Nephron (organoid): ENCODE results near the gene PLA2G5.

Experiments used
- H3K27ac Mint-ChIP-seq, 3 experiments: 2 replicates each; pipeline ENCODE4 v1.8.0; 2020; ENCODE audit warnings: mixed read lengths in 3 of 3, mild to moderate bottlenecking in 2 of 3, moderate library complexity in 1 of 3
- H3K27me3 Mint-ChIP-seq: 2 replicates; pipeline ENCODE4 v1.8.0; 2021; ENCODE audit warnings: low read depth, mild to moderate bottlenecking, moderate library complexity, mixed read lengths
- H3K36me3 Mint-ChIP-seq: 2 replicates; pipeline ENCODE4 v1.8.0; 2020; ENCODE audit warnings: low read depth, mixed read lengths
- H3K4me1 Mint-ChIP-seq: 2 replicates; pipeline ENCODE4 v1.8.0; 2020; ENCODE audit warnings: mixed read lengths
- H3K4me3 Mint-ChIP-seq, 3 experiments: 2 replicates each; pipeline ENCODE4 v1.8.0; 2020; ENCODE audit warnings: mild to moderate bottlenecking in 3 of 3, mixed read lengths in 3 of 3, moderate library complexity in 2 of 3
- H3K9me3 Mint-ChIP-seq: 2 replicates; pipeline ENCODE4 v1.8.0; 2020; ENCODE audit warnings: mixed read lengths
- TF ChIP-seq, protein P1 (sequence below), 3 experiments: fragments of 200-600 bp; sonication (generic); IDR thresholded peaks; one replicate each; pipeline ENCODE4 v1.5.0; 2021; ENCODE audit warnings: antibody characterized with exemption in 3 of 3; ENCODE audit not compliant: unreplicated experiment in 3 of 3

PLA2G5 gene

DNA sequence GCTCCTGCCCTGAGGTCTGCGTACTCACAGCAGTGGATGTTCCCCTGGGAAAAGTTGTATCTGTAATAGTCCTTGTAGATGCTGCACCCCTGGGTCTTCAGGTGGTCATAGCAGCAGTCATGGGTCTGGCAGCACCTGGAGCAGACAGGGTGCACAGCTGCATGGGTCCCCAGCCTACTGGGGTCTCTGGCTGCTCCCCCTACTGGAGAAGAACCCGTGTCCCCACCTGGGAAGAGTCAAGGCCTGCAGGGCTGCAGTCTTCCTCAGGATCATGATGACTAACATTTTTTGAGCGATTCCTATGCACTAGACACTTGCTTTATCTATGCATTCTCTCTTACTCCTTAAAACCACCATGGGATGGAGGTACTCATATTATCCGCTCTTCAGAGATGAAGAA is 45.5 kb downstream of the PLA2G5 start:
- TF ChIP-seq, protein P1, sequence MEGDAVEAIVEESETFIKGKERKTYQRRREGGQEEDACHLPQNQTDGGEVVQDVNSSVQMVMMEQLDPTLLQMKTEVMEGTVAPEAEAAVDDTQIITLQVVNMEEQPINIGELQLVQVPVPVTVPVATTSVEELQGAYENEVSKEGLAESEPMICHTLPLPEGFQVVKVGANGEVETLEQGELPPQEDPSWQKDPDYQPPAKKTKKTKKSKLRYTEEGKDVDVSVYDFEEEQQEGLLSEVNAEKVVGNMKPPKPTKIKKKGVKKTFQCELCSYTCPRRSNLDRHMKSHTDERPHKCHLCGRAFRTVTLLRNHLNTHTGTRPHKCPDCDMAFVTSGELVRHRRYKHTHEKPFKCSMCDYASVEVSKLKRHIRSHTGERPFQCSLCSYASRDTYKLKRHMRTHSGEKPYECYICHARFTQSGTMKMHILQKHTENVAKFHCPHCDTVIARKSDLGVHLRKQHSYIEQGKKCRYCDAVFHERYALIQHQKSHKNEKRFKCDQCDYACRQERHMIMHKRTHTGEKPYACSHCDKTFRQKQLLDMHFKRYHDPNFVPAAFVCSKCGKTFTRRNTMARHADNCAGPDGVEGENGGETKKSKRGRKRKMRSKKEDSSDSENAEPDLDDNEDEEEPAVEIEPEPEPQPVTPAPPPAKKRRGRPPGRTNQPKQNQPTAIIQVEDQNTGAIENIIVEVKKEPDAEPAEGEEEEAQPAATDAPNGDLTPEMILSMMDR (IDR thresholded peaks at IDR 0.05; ENCODE audit: unreplicated experiment in 3 of 3) = no peak
- no peak overlapping the region for H3K27ac Mint-ChIP-seq
- peaks cover 19% of the 10 kb centered on the region for H3K27me3 Mint-ChIP-seq
- H3K4me3 Mint-ChIP-seq = no peak overlapping the region
- H3K36me3 Mint-ChIP-seq = no peaks in the 10 kb centered on the region
- no peaks in the 10 kb centered on the region for H3K4me1 Mint-ChIP-seq
- no peaks in the 10 kb centered on the region for H3K9me3 Mint-ChIP-seq

DNA sequence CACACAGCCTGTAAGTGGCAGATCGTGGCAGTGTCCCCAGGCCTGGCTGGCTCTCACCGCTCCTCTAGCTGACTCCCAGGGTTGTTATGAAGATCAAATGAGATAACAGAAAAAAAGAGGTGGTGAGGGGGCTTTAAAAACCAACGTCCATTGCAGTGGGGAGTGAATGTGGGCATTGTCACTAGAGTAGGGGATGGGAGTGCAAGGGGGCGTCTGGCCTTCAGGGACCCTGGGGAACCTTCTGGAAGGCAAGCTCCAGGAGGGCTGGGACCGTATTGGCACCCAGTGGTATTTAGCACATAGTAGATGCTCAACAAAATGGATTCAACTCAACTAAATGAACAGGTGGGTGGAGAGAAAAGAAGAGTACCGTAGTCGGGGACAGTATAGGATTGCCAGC is 45.9 kb downstream of the PLA2G5 start:
- H3K4me1 Mint-ChIP-seq = no peaks in the 10 kb centered on the region
- TF ChIP-seq, protein P1 (IDR thresholded peaks at IDR 0.05; ENCODE audit: unreplicated experiment in 3 of 3) = no peak
- H3K36me3 Mint-ChIP-seq = no peaks in the 10 kb centered on the region
- H3K4me3 Mint-ChIP-seq = no peak overlapping the region
- H3K9me3 Mint-ChIP-seq = no peaks in the 10 kb centered on the region
- no peak overlapping the region for H3K27ac Mint-ChIP-seq
- H3K27me3 Mint-ChIP-seq = peaks cover 19% of the 10 kb centered on the region

DNA sequence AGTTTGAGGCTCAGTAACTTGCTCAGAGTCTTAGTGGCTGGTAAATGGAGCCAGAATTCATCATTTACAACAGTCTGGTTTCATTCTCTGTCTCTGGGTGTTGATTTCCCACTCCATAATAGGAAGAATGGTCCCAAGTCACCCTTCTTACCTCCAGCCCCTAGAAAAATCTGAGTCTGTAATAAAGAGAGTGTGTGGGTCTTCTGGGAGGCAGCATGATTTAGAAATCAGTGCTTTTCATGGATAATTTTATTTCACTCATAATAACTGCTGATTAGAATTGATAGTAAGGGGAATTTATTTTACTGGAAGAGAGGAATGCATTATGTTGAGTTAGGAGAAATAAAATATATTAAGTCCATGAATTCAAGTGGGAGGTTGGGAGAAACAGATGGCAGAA is 47.2 kb downstream of the PLA2G5 start:
- Mint-ChIP-seq H3K4me3 (no peak overlapping the region), H3K9me3 (no peaks in the 10 kb centered on the region), H3K27ac (no peak overlapping the region), H3K4me1 (no peaks in the 10 kb centered on the region), H3K27me3 (peaks cover 30% of the 10 kb centered on the region), H3K36me3 (no peaks in the 10 kb centered on the region)
- TF ChIP-seq, protein P1 (IDR thresholded peaks at IDR 0.05; ENCODE audit: unreplicated experiment in 3 of 3) = no peak

DNA sequence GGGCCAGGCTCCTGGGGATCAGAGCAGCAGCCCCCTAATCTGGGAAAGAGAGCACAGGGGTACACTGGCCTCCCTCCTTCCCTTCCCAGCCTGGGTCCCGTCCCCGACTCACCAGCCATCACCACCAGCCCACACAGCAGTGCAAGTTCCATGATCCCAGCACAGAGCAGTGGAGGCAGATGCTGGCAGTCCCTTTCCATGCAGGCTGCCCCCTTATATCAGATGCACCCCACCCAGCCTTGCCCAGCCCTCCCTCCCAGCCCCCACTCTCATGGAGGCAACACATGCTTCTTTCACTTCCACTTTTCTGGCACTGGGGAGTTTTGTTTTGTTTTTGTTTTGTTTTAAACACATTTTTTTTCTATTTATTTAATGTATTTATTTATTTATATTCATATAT is 49.4 kb downstream of the PLA2G5 start, which contains the start of gene PLA2G2D:
TSS of gene PLA2G2D (minus strand) at position 190 of the 400 bp plus-strand sequence. CDS start at position 152, 38 bp downstream.
- peaks cover 40% of the 10 kb centered on the region for H3K27me3 Mint-ChIP-seq
- no peaks in the 10 kb centered on the region for H3K9me3 Mint-ChIP-seq
- TF ChIP-seq, protein P1 (IDR thresholded peaks at IDR 0.05; ENCODE audit: unreplicated experiment in 3 of 3) = no peak

DNA sequence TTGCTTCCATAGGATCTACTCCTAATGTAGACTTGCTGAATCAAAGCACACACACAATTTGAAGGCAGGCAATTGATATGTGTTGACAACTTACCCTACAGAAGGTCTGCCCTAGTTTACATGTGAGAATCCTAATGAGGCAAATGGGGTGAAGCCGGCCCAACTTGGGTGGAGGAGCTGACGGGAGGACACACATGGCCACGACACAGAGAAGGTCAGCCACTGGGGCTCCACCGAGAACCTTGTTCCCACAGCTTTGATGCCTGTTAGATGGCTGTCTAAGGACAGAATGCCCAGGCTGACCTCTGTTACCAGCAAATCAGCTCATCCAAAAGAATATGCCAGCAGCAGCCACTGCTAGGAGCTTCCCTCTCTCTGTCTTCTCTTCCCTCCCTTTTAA is 50.8 kb downstream of the PLA2G5 start:
- Mint-ChIP-seq H3K27me3 (peaks cover 43% of the 10 kb centered on the region), H3K9me3 (no peaks in the 10 kb centered on the region), H3K27ac (no peak overlapping the region), H3K36me3 (no peaks in the 10 kb centered on the region), H3K4me3 (no peak overlapping the region), H3K4me1 (no peaks in the 10 kb centered on the region)
- TF ChIP-seq, protein P1 (IDR thresholded peaks at IDR 0.05; ENCODE audit: unreplicated experiment in 3 of 3) = no peak

More for the DNA sequence above, 49.4 kb downstream of the PLA2G5 start, which contains the start of gene PLA2G2D:
- no peak within 1 kb of the TSS for H3K4me3 Mint-ChIP-seq
- no peak within 1 kb of the TSS for H3K27ac Mint-ChIP-seq
- no peaks in the 10 kb centered on the region for H3K36me3 Mint-ChIP-seq
- H3K4me1 Mint-ChIP-seq = no peaks in the 10 kb centered on the region

DNA sequence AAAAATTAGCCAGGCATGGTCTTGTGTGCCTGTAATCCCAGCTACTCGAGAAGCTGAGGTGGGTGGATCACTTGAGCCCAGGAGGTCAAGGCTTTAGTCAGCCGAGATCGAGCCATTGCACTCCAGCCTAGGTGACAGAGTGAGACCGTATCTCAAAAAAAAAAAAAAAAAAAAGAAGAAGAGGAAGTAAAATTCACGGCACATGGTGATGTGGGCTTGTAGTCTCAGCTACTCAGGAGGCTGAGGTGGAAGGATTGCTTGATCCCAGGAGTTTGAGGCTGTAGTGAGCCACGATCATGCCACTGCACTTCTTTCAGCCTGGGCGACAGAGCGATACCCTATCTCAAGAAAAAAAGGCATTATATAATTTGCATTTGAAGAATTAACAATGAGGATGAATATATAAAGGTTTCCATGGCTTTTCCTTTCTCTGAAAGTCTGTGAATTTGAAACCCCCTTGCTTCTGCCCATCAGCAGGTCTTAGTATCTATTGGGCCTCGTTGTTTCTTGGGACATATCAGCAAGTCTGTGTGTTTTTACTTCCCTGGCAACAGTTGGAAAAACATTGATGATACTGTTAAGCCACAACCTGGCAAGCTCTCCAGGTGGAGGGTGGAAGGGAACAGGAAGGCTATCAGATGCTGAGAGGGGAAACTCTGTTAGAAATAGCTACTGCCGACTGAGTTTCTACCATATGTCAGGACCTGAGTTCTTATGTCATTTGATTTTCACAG is 53.9 kb downstream of the PLA2G5 start:
- Mint-ChIP-seq H3K36me3 (no peaks in the 10 kb centered on the region), H3K27ac (no peak overlapping the region), H3K27me3 (peaks cover 41% of the 10 kb centered on the region), H3K4me3 (no peak overlapping the region), H3K4me1 (peaks cover 7% of the 10 kb centered on the region), H3K9me3 (peaks cover 12% of the 10 kb centered on the region)
- TF ChIP-seq, protein P1 (IDR thresholded peaks at IDR 0.05; ENCODE audit: unreplicated experiment in 3 of 3) = no peak
